Activated CD4-positive, alpha-beta T cell treated with anti-CD3 and anti-CD28 coated beads, Interleukin-2, amount 10 ng/mL, durations not matched to agents 24 days and 14 days (primary cell): ENCODE measurements around the gene TMEM200B. TPM values are rescaled to one million over a fixed set of nuclear protein-coding genes. Genes with fewer than 3 reads are reported as not detected.

Experiments used
- DNase-seq: peaks from one replicate; pipeline ENCODE4 v3.0.0; 2022
- H3K27ac Mint-ChIP-seq: one replicate; pipeline ENCODE4 v1.8.0; 2022; ENCODE audit warnings: mild to moderate bottlenecking, mixed read lengths
- H3K27me3 Mint-ChIP-seq: one replicate; pipeline ENCODE4 v1.8.0; 2022; ENCODE audit warnings: mixed read lengths
- H3K36me3 Mint-ChIP-seq: one replicate; pipeline ENCODE4 v1.8.0; 2022; ENCODE audit warnings: low read depth, mild to moderate bottlenecking, mixed read lengths
- H3K4me1 Mint-ChIP-seq: one replicate; pipeline ENCODE4 v1.8.0; 2021; ENCODE audit warnings: mixed read lengths
- H3K4me3 Mint-ChIP-seq: one replicate; pipeline ENCODE4 v1.8.0; 2022; ENCODE audit warnings: mild to moderate bottlenecking, moderate library complexity, mixed read lengths
- H3K9me3 Mint-ChIP-seq: one replicate; pipeline ENCODE4 v1.8.0; 2021; ENCODE audit warnings: mixed read lengths
- intact Hi-C: fragments of 100-400 bp; cut with micrococcal nuclease; formaldehyde crosslinking; loops from one replicate; pipeline ENCODE4 v1.15.1; 2023
- total RNA-seq: library from RNA; stranded (reverse); gene quantifications from 2 replicates; pipeline ENCODE4 v1.2.3, GENCODE V29; 2022

Gene TMEM200B
- total RNA-seq, 1 donor from 2014 or later, result 0.72 TPM

GRCh38 chr1:29125788-29126187 is 2.1 kb upstream of the TMEM200B start:
- peak overlapping the region; percentile 77 for H3K27ac Mint-ChIP-seq
- H3K27me3 Mint-ChIP-seq, result peaks cover 19% of the 10 kb centered on the region
- no peaks in the 10 kb centered on the region for H3K9me3 Mint-ChIP-seq

GRCh38 chr1:29125237-29125641 is 1.5 kb upstream of the TMEM200B start:
- Mint-ChIP-seq H3K4me1 (peaks cover 6% of the 10 kb centered on the region), H3K4me3 (peak overlapping the region; percentile 80), H3K27ac (peak overlapping the region; percentile 77), H3K36me3 (peaks cover 2% of the 10 kb centered on the region), H3K9me3 (no peaks in the 10 kb centered on the region), H3K27me3 (peaks cover 19% of the 10 kb centered on the region)
- no peak for DNase-seq
- intact Hi-C loops, result loop anchor here (10.0 kb wide), 1 partner anchor 60 kb away; no protein-coding TSS in a partner anchor

More at GRCh38 chr1:29125788-29126187, 2.1 kb upstream of the TMEM200B start:
- peak overlapping the region; percentile 80 for H3K4me3 Mint-ChIP-seq
- intact Hi-C loops, result loop anchor here (10.0 kb wide), 1 partner anchor 61 kb away; no protein-coding TSS in a partner anchor
- peaks cover under 1% of the 10 kb centered on the region for H3K36me3 Mint-ChIP-seq
- DNase-seq, result no peak
- H3K4me1 Mint-ChIP-seq, result peaks cover 6% of the 10 kb centered on the region

GRCh38 chr1:29124366-29125236 is 898 bp upstream of the TMEM200B start:
- Mint-ChIP-seq H3K9me3 (no peaks in the 10 kb centered on the region), H3K27ac (peak overlapping the region; percentile 29), H3K36me3 (peaks cover 2% of the 10 kb centered on the region), H3K4me3 (peak overlapping the region; percentile 82), H3K4me1 (peaks cover 6% of the 10 kb centered on the region), H3K27me3 (peaks cover 17% of the 10 kb centered on the region)
- DNase-seq, result peak; percentile 88
- intact Hi-C loops, result loop anchor here (1.0 to 10.0 kb wide), 3 partner anchors 57 to 78 kb away; partner anchors contain the start of gene SRSF4

- Mint-ChIP-seq H3K9me3 (no peaks in the 10 kb centered on the region), H3K4me3 (peak overlapping the region; percentile 69), H3K36me3 (peaks cover 11% of the 10 kb centered on the region), H3K4me1 (peaks cover 6% of the 10 kb centered on the region), H3K27me3 (peaks cover 17% of the 10 kb centered on the region), H3K27ac (no peak overlapping the region)
- intact Hi-C loops, result loop anchor here (5.0 to 10.0 kb wide), 2 partner anchors 58 to 79 kb away; no protein-coding TSS in a partner anchor
- DNase-seq, result peak; percentile 75
Measured at GRCh38 chr1:29123053-29123886, 433 bp downstream of the TMEM200B start.

GRCh38 chr1:29122682-29123052 is 1.0 kb downstream of the TMEM200B start:
- intact Hi-C loops, result loop anchor here (5.0 to 10.0 kb wide), 2 partner anchors 58 to 80 kb away; no protein-coding TSS in a partner anchor
- Mint-ChIP-seq H3K27ac (no peak overlapping the region), H3K4me1 (peaks cover 6% of the 10 kb centered on the region), H3K27me3 (peaks cover 17% of the 10 kb centered on the region), H3K36me3 (peaks cover 14% of the 10 kb centered on the region), H3K9me3 (no peaks in the 10 kb centered on the region), H3K4me3 (peak overlapping the region; percentile 69)
- DNase-seq, result no peak

- peak; percentile 64 for DNase-seq
- Mint-ChIP-seq H3K36me3 (peaks cover 20% of the 10 kb centered on the region), H3K27me3 (peaks cover 17% of the 10 kb centered on the region), H3K4me1 (peaks cover 8% of the 10 kb centered on the region), H3K27ac (no peak overlapping the region), H3K9me3 (no peaks in the 10 kb centered on the region), H3K4me3 (peak overlapping the region; percentile 30)
- intact Hi-C loops, result loop anchor here (2.0 to 10.0 kb wide), 3 partner anchors 57 to 237 kb away; no protein-coding TSS in a partner anchor
Measured at GRCh38 chr1:29121936-29122681, 1.6 kb downstream of the TMEM200B start.

GRCh38 chr1:29121516-29121935 is 2.2 kb downstream of the TMEM200B start:
- H3K4me1 Mint-ChIP-seq, result peaks cover 8% of the 10 kb centered on the region
- intact Hi-C loops, result loop anchor here (2.0 to 10.0 kb wide), 3 partner anchors 57 to 237 kb away; no protein-coding TSS in a partner anchor
- peaks cover 22% of the 10 kb centered on the region for H3K36me3 Mint-ChIP-seq
- peaks cover 17% of the 10 kb centered on the region for H3K27me3 Mint-ChIP-seq
- H3K27ac Mint-ChIP-seq, result no peak overlapping the region
- H3K4me3 Mint-ChIP-seq, result peak overlapping the region; percentile 30
- no peaks in the 10 kb centered on the region for H3K9me3 Mint-ChIP-seq
- DNase-seq, result no peak

- Mint-ChIP-seq H3K9me3 (no peaks in the 10 kb centered on the region), H3K36me3 (peaks cover 25% of the 10 kb centered on the region), H3K4me3 (no peak overlapping the region), H3K27ac (no peak overlapping the region), H3K4me1 (peaks cover 8% of the 10 kb centered on the region), H3K27me3 (peaks cover 15% of the 10 kb centered on the region)
- intact Hi-C loops, result loop anchor here (2.0 to 10.0 kb wide), 3 partner anchors 56 to 236 kb away; no protein-coding TSS in a partner anchor
- peak; percentile 91 for DNase-seq
Measured at GRCh38 chr1:29120947-29121485, 2.7 kb downstream of the TMEM200B start.

GRCh38 chr1:29120367-29120766 is 3.3 kb downstream of the TMEM200B start:
- intact Hi-C loops, result loop anchor here (2.0 to 10.0 kb wide), 3 partner anchors 56 to 236 kb away; no protein-coding TSS in a partner anchor
- no peak overlapping the region for H3K27ac Mint-ChIP-seq
- no peaks in the 10 kb centered on the region for H3K9me3 Mint-ChIP-seq
- peaks cover 3% of the 10 kb centered on the region for H3K4me1 Mint-ChIP-seq
- H3K4me3 Mint-ChIP-seq, result no peak overlapping the region
- H3K36me3 Mint-ChIP-seq, result peaks cover 27% of the 10 kb centered on the region
- peaks cover 8% of the 10 kb centered on the region for H3K27me3 Mint-ChIP-seq
- DNase-seq, result no peak

GRCh38 chr1:29119121-29119929 is 4.4 kb downstream of the TMEM200B start:
- Mint-ChIP-seq H3K4me3 (no peak overlapping the region), H3K27me3 (peaks cover 4% of the 10 kb centered on the region), H3K36me3 (peaks cover 30% of the 10 kb centered on the region), H3K27ac (no peak overlapping the region), H3K4me1 (peaks cover 1% of the 10 kb centered on the region), H3K9me3 (no peaks in the 10 kb centered on the region)
- no peak for DNase-seq
- intact Hi-C loops, result no loop called here

GRCh38 chr1:29117381-29117780 is 6.3 kb downstream of the TMEM200B start:
- Mint-ChIP-seq H3K4me3 (no peak overlapping the region), H3K9me3 (no peaks in the 10 kb centered on the region), H3K36me3 (peaks cover 36% of the 10 kb centered on the region), H3K27me3 (peaks cover 2% of the 10 kb centered on the region), H3K27ac (no peak overlapping the region), H3K4me1 (peaks cover 5% of the 10 kb centered on the region)
- no peak for DNase-seq
- intact Hi-C loops, result no loop called here

- H3K27ac Mint-ChIP-seq, result no peak overlapping the region
- H3K9me3 Mint-ChIP-seq, result no peaks in the 10 kb centered on the region
- H3K36me3 Mint-ChIP-seq, result peaks cover 42% of the 10 kb centered on the region
- no peak overlapping the region for H3K4me3 Mint-ChIP-seq
- no peak for DNase-seq
- no peaks in the 10 kb centered on the region for H3K27me3 Mint-ChIP-seq
- peaks cover 5% of the 10 kb centered on the region for H3K4me1 Mint-ChIP-seq
- intact Hi-C loops, result no loop called here
Measured at GRCh38 chr1:29114654-29115053, 9.0 kb downstream of the TMEM200B start.
